Measurements from ENCODE around the gene ALDH6A1. TPM values are rescaled to one million over a fixed set of nuclear protein-coding genes. Genes with fewer than 3 reads are reported as not detected.

ALDH6A1 gene
- total and polyA plus RNA-seq, 2 of the 13 experiments (the other 11 are each of a cell fraction or from before 2014, with no cell fraction given), result 26.9 to 49.9 TPM

DNA sequence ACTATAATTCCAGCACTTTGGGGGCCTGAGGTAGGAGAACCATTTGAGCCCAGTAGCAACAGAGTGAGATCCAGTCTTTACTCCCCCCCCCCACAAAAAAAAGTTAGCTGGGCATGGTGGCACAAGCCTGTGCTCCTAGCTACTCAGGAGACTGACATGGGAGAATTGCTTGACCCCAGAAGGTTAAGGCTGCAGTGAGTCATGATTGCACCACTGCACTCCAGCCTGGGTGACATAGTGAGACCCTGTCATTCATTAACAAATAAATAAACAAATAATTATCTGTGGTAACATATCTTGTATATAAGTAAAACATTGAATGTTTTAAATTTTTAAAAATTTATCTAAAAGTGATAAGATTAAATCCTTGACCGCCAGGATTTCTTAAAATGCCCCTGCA is 70.0 kb downstream of the ALDH6A1 start (continued):
- TF ChIP-seq, protein P1, sequence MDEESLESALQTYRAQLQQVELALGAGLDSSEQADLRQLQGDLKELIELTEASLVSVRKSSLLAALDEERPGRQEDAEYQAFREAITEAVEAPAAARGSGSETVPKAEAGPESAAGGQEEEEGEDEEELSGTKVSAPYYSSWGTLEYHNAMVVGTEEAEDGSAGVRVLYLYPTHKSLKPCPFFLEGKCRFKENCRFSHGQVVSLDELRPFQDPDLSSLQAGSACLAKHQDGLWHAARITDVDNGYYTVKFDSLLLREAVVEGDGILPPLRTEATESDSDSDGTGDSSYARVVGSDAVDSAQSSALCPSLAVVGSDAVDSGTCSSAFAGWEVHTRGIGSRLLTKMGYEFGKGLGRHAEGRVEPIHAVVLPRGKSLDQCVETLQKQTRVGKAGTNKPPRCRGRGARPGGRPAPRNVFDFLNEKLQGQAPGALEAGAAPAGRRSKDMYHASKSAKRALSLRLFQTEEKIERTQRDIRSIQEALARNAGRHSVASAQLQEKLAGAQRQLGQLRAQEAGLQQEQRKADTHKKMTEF (CRISPR knock-in tag; IDR thresholded peaks at IDR 0.05), result peak; percentile 29; the same call in 1 of the 2 replicates
- TF ChIP-seq, protein P2, sequence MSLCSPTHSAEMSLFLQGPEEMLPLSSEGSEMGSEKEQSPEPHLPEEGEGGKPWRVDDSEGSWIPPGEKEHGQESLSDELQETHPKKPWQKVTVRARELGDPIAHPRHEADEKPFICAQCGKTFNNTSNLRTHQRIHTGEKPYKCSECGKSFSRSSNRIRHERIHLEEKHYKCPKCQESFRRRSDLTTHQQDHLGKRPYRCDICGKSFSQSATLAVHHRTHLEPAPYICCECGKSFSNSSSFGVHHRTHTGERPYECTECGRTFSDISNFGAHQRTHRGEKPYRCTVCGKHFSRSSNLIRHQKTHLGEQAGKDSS (CRISPR knock-in tag; IDR thresholded peaks at IDR 0.05; ENCODE audit: borderline replicate concordance, low read depth), result no peak
- TF ChIP-seq, protein P3, sequence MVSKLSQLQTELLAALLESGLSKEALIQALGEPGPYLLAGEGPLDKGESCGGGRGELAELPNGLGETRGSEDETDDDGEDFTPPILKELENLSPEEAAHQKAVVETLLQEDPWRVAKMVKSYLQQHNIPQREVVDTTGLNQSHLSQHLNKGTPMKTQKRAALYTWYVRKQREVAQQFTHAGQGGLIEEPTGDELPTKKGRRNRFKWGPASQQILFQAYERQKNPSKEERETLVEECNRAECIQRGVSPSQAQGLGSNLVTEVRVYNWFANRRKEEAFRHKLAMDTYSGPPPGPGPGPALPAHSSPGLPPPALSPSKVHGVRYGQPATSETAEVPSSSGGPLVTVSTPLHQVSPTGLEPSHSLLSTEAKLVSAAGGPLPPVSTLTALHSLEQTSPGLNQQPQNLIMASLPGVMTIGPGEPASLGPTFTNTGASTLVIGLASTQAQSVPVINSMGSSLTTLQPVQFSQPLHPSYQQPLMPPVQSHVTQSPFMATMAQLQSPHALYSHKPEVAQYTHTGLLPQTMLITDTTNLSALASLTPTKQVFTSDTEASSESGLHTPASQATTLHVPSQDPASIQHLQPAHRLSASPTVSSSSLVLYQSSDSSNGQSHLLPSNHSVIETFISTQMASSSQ (IDR thresholded peaks at IDR 0.05; ENCODE audit: low read depth), result peak; percentile 92
- TF ChIP-seq, protein P3 (CRISPR knock-in tag; IDR thresholded peaks at IDR 0.05; ENCODE audit: borderline replicate concordance), result peak; percentile 87; the same call in 1 of the 2 replicates
- no peak for TF ChIP-seq MED13 (CRISPR knock-in tag; IDR thresholded peaks at IDR 0.05)
- TF ChIP-seq, protein P4, sequence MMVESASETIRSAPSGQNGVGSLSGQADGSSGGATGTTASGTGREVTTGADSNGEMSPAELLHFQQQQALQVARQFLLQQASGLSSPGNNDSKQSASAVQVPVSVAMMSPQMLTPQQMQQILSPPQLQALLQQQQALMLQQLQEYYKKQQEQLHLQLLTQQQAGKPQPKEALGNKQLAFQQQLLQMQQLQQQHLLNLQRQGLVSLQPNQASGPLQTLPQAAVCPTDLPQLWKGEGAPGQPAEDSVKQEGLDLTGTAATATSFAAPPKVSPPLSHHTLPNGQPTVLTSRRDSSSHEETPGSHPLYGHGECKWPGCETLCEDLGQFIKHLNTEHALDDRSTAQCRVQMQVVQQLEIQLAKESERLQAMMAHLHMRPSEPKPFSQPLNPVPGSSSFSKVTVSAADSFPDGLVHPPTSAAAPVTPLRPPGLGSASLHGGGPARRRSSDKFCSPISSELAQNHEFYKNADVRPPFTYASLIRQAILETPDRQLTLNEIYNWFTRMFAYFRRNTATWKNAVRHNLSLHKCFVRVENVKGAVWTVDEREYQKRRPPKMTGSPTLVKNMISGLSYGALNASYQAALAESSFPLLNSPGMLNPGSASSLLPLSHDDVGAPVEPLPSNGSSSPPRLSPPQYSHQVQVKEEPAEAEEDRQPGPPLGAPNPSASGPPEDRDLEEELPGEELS (CRISPR knock-in tag; IDR thresholded peaks at IDR 0.05), result peak; percentile 39; the same call in 1 of the 2 replicates
- peak; percentile 48; the same call in 1 of the 2 replicates for TF ChIP-seq FOXA3 (CRISPR knock-in tag; IDR thresholded peaks at IDR 0.05)
- TF ChIP-seq GATAD2A (CRISPR knock-in tag; IDR thresholded peaks at IDR 0.05), result peak; percentile 83
- TF ChIP-seq, protein P5, sequence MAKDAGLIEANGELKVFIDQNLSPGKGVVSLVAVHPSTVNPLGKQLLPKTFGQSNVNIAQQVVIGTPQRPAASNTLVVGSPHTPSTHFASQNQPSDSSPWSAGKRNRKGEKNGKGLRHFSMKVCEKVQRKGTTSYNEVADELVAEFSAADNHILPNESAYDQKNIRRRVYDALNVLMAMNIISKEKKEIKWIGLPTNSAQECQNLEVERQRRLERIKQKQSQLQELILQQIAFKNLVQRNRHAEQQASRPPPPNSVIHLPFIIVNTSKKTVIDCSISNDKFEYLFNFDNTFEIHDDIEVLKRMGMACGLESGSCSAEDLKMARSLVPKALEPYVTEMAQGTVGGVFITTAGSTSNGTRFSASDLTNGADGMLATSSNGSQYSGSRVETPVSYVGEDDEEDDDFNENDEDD (CRISPR knock-in tag; IDR thresholded peaks at IDR 0.05; ENCODE audit: borderline replicate concordance), result no peak
- TF ChIP-seq SOX13 (IDR thresholded peaks at IDR 0.05), result no peak
- peak in 1 of 2 experiments; percentile 27; a peak in 1 of 4 replicates for TF ChIP-seq SOX13 (CRISPR knock-in tag; conservative IDR thresholded peaks at IDR 0.05 in 1 of 2, IDR thresholded peaks at IDR 0.05 in 1 of 2)
- TF ChIP-seq, protein P6, sequence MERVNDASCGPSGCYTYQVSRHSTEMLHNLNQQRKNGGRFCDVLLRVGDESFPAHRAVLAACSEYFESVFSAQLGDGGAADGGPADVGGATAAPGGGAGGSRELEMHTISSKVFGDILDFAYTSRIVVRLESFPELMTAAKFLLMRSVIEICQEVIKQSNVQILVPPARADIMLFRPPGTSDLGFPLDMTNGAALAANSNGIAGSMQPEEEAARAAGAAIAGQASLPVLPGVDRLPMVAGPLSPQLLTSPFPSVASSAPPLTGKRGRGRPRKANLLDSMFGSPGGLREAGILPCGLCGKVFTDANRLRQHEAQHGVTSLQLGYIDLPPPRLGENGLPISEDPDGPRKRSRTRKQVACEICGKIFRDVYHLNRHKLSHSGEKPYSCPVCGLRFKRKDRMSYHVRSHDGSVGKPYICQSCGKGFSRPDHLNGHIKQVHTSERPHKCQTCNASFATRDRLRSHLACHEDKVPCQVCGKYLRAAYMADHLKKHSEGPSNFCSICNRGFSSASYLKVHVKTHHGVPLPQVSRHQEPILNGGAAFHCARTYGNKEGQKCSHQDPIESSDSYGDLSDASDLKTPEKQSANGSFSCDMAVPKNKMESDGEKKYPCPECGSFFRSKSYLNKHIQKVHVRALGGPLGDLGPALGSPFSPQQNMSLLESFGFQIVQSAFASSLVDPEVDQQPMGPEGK (CRISPR knock-in tag; IDR thresholded peaks at IDR 0.05), result peak; percentile 62
- no peak for TF ChIP-seq CCDC6 (CRISPR knock-in tag; IDR thresholded peaks at IDR 0.05)
- TF ChIP-seq CCAR2 (optimal IDR thresholded peaks at IDR 0.05; ENCODE audit: low read depth, low read length), result no peak
- TF ChIP-seq, protein P7, sequence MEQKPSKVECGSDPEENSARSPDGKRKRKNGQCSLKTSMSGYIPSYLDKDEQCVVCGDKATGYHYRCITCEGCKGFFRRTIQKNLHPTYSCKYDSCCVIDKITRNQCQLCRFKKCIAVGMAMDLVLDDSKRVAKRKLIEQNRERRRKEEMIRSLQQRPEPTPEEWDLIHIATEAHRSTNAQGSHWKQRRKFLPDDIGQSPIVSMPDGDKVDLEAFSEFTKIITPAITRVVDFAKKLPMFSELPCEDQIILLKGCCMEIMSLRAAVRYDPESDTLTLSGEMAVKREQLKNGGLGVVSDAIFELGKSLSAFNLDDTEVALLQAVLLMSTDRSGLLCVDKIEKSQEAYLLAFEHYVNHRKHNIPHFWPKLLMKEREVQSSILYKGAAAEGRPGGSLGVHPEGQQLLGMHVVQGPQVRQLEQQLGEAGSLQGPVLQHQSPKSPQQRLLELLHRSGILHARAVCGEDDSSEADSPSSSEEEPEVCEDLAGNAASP (CRISPR knock-in tag; IDR thresholded peaks at IDR 0.05; ENCODE audit: borderline replicate concordance), result peak; percentile 55; the same call in 1 of the 2 replicates
- TF ChIP-seq NR2F1 (CRISPR knock-in tag; IDR thresholded peaks at IDR 0.05), result peak; percentile 92 to 94

All from HepG2 (cell line).